Thyroid gland (tissue), 4 donors: ENCODE results near the gene DOCK2.

Experiments
- POLR2A ChIP-seq, 2 donors: fragments of 450-650 bp; IDR thresholded peaks; one replicate each; pipeline ENCODE4 v1.6.1; 2017; ENCODE audit warnings: antibody characterized with exemption in 2 of 2, mild to moderate bottlenecking in 2 of 2, moderate library complexity in 1 of 2
- TF ChIP-seq, protein P1 (sequence below), 6 experiments: fragments of 200-600 bp in 3 of 6; fragments of 450-650 bp in 3 of 6; sonication (generic) in 3 of 6; IDR thresholded peaks; one replicate each; pipeline ENCODE4 v1.5.1; 2016 to 2019; ENCODE audit warnings: antibody characterized with exemption in 6 of 6, mild to moderate bottlenecking in 2 of 6, inconsistent platforms in 1 of 6, moderate library complexity in 1 of 6

GRCh38 chr5:169860585-169860984, 223.5 kb downstream of the DOCK2 start:
- TF ChIP-seq, protein P1, sequence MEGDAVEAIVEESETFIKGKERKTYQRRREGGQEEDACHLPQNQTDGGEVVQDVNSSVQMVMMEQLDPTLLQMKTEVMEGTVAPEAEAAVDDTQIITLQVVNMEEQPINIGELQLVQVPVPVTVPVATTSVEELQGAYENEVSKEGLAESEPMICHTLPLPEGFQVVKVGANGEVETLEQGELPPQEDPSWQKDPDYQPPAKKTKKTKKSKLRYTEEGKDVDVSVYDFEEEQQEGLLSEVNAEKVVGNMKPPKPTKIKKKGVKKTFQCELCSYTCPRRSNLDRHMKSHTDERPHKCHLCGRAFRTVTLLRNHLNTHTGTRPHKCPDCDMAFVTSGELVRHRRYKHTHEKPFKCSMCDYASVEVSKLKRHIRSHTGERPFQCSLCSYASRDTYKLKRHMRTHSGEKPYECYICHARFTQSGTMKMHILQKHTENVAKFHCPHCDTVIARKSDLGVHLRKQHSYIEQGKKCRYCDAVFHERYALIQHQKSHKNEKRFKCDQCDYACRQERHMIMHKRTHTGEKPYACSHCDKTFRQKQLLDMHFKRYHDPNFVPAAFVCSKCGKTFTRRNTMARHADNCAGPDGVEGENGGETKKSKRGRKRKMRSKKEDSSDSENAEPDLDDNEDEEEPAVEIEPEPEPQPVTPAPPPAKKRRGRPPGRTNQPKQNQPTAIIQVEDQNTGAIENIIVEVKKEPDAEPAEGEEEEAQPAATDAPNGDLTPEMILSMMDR (IDR thresholded peaks at IDR 0.05), result no peak
- no peak for TF ChIP-seq POLR2A (IDR thresholded peaks at IDR 0.05)
